Stimulated activated CD4-positive, alpha-beta T cell treated with anti-CD3 and anti-CD28 coated beads, Interleukin-1b, Interleukin-23, amount 100 ng/mL, for 1 hour (primary cell): ENCODE results near the gene SCGB2A2.

Source experiments
- DNase-seq, 2 donors: peaks; one replicate each; pipeline ENCODE4 v3.0.0-alpha.2; 2020; ENCODE audit warnings: low read depth in 2 of 2

Gene SCGB2A2

DNA sequence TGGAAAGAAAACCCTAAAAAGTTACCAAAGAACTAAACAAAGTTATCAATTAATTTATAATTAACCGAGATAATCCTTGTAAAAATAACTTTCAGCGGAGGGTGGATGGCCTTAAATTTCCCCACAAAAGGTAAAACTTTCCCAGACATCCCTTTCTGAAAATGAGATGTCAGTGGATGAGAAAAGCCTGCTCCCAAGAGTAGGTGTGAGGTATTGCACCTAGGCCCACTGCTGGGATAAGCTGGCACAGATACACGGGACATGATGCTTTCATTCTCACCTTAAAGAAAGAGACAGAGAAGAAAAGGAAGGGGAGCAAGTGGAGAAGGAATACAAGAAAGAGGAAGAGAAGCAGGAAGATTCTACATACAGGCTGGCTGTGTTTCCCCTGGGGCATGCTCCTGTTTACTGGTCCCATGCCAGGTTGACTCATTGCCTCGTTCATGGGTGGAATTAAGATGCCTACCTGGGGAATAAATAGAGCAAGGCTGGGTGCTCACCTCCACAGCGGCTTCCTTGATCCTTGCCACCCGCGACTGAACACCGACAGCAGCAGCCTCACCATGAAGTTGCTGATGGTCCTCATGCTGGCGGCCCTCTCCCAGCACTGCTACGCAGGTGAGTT lies at the start of gene SCGB2A2:
Gene SCGB2A2 (plus strand): TSS at position 505 of the 625 bp plus-strand sequence. CDS start 59 bp downstream, at position 564.
- no peak for DNase-seq

DNA sequence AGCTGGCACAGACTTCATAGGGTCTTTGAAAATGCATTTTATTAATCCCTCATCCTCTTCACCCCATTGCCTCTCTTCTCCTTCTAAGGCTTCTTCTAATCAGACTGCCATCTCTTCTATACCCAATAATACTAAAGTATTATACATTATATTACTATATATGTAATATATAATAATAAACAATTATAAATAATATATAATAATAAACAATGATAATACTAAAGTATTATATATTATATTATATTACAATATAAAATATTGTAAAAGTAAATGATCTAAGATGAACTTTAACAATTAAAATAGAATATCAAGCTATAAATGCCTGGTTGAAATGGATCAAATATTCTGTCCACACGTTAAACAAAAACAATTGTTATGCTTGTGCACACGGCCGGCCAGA lies 48.5 kb upstream of the SCGB2A2 start:
- DNase-seq, result no peak

DNA sequence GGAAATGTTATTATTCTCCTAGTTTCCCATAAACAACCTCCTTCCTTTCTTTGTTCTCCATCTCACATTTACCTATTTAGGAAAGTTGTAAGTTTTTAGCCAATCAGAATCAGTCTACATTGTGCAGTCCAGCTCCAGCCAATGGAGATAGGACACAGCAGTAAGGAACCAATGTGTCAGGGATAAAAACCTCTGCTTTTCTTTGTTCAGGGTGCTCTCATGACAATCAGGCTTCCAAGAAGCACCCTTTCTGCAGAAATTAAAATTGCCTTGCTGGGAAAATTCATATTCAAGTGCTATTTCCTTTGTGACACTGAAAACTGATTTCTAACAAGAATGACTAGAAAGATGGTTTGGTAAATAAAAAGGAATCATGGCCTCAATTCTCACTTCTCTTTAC lies 46.9 kb upstream of the SCGB2A2 start:
- DNase-seq, result no peak

DNA sequence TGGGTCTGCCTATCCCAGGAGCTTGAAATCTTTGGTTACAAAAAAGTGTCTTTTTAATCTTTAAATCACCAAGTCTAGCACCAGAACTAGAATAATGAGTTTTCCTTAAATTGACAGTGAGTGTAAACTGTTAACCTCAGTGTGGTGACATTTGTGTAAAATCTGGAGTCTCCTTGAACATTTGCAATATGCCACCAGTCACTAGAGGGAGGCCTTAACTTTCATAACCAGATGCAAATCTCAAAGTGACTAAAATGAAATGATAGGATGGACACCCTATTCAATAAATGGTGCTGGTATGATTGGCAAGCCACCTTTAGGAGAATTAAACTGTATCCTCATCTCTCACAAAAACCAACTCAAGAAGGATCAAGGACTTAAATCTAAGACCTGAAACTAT lies 36.2 kb upstream of the SCGB2A2 start:
- DNase-seq, result no peak

DNA sequence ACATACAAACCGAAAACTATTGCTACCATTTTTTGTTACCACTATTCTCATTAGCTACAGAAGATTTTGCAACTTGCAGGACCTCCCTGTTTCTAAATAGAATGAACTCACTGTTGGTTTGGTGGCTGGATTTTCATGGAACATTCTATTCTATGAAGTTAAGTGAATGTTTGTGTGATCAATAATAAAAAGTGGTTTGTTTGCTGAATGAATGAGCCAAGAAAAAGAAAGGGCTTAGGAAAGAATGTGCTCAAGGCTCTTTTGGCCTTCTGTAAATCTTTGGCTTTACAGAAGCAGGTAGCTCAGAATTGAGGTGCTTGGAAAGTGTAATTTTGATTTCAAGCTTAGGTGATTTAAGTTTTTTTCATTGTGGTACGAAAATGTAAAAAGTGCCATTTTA lies 33.8 kb upstream of the SCGB2A2 start:
- DNase-seq, result no peak

DNA sequence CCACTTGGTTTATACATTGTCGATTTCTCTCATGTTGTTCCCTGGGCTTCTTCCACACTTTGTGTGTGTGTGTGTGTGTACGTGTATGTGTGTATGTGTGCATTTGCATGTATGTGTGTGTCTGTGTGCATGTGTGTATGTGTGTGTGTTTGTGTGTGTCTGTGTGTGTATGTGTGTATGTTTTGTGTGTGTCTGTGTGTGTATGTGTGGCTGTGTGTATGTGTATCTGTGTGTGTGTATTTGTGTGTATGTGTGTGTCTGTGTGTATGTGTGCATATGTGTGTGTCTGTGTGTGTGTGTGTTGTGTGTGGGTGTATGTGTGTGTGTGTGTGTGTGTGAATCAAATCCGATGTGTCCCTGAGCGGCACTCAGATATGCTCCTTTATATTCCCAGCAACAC lies 32.5 kb upstream of the SCGB2A2 start:
- DNase-seq, result no peak

DNA sequence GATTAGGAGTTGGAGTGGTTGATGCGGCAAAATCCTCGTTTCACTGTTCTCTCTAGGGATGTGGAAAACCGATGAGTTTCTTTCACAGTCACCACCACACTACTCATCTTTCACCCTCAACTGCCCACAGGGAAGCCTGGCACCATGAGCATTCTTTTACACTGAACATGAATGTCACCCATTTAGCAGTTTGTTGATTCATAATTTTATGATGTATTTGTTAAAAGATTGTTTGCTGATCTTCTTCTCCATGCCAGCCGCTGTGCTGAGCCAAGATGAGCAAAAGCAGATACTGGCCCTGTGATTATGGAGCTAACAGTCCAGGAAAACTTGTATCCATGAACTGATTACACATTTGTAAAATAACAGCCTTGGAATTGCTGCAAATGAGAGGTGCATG lies 31.8 kb upstream of the SCGB2A2 start:
- DNase-seq, result no peak

DNA sequence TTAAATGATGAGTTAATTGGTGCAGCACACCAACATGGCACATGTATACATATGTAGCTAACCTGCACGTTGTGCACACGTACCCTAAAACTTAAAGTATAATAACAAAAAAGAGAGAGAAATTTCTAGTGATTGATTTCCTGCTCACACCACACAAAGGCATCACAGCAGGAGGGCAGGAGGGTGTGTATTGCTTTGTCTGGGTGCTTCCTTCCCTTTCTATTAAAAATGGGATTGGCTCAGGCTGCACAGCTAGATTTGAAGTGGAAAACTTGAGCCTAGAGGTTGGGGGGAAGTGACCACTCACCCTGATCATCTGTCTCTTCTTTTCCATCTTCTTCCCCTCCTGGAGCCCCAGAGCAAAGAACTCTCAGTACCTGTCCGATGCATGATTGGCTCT lies 28.9 kb upstream of the SCGB2A2 start:
- no peak for DNase-seq

DNA sequence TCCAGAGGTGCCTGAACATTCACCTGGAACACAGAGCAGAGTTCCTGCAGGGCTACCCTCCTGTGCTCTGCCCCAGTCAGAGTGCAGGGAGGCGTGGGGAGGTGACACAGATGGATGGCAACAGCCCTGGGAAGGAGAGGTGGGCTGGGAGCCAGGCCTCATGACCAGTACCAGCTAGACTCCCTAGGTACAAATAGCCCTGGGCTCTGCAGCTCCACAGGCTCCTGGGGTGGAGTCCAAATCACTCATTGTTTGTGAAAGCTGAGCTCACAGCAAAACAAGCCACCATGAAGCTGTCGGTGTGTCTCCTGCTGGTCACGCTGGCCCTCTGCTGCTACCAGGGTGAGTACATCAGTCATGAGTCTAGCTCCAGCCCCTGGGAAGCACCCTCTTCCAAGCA lies 27.9 kb upstream of the SCGB2A2 start, which contains the start of gene SCGB1D2:
Gene SCGB1D2 (plus strand): TSS at position 219 of the 400 bp plus-strand sequence. CDS start 69 bp downstream, at position 288.
- DNase-seq, result no peak

DNA sequence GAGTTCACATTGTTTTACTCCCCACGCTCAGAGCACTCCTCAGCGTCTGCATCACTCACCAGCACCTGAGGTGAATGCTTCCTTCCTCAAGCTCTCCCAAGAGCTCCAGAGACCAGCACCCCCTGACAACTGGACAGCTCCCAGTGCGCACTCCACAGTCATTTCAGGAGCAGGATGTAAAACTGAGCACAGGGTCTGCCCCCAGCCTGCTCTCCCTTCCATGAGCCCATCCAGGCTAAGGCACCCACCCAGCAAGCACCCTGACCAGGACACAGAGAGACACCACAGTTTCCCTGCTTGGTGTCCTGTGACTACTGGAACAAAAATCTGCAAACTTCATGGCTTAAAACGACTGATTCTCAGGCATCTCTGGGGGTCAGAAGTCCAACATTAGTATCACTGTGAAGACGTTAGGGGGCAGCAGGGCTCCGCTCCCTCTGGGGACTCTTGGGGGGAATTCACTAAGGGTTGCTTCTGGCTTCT lies 24.6 kb upstream of the SCGB2A2 start:
- DNase-seq, result no peak

DNA sequence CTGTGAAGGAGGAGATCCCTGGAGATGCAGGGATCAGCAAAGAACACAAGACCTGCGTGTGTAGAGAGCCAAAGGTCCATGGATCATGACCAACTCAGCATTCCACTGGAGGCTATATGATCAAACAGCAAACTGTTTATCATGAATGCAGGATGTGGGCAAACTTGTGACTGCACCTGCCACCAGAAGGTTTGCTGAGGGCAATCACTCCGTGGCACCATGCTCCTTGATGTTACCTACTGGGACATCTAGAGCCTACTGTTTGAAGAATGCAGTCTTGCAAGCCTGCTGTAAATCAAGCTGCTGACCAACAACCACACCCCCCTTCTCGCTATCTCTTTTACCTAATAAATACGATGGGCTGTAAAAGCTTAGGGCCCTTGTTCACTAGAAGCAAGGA lies 18.3 kb upstream of the SCGB2A2 start:
- DNase-seq, result no peak

DNA sequence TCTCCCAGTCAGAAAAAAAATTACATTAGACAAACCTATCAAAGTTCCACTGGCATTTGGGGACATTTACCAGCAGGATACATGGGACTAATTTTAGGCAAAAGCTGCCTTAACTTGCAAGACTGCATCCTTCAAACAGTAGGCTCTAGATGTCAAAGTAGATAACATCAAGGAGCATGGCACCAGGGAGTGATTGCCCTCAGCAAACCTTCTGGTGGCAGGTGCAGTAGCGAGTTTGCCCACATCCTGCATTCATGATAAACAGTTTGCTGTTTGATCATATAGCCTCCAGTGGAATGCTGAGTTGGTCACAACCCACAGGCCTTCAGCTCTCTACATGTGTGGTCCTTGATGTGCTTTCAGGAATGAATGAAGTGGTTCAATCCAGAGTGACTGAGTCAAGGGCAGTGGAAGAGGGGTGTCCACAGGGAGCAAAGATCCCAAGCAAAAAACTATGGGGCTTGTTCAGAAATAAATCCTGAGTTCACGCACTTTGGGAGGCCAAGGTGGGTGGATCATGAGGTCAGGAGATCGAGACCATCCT lies 15.9 kb upstream of the SCGB2A2 start:
- no peak for DNase-seq

DNA sequence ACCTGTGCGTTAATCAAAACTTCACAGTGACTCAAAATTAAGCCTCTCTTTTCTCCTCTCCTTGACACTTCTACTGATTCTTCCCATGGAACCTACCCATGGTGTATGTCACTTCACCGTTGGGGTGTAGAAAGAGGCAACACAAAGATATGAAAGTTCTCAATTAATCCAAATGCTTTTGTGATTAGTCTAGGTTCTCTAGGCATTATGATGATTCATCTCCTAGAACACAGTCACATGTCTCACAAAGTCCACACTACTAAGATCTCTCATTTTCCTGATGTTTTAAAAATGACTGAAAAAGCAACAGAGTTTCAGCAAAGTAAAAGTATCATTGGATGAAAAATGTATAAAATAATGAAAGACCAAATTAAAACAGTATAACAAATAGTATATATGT lies 13.7 kb upstream of the SCGB2A2 start:
- no peak for DNase-seq

DNA sequence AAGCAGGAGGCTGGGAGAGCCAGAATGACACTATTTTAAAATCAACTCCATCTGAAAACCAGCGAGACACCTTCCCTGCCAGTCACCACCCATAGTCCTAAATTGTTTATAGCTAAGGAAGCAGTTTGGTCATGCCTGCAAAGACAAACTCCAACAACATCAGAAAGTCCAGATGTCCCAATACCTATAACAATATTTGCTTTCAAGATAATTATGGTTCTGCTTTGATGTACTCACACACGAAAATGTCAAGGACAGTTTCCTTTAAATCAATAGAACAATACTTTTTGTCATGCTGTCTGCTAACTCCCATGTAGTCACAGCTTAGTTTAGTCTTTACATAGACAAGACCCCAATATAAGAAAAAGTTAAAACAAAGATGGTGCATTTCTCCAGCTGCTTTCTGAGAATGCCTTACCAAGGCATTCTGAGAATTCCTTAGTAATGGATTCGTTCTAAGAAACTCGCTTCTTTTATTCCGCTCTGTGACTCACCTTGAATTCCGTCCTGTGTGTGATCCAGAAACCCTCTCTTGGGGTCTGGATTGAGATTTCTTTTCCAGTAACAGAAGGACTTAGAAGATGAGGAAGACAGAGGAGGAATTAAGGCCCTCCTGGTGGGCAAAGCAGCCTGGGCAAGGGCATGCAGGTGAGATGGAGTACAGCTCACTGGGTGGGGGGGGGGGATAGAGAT lies 9.6 kb upstream of the SCGB2A2 start:
- DNase-seq, result no peak

DNA sequence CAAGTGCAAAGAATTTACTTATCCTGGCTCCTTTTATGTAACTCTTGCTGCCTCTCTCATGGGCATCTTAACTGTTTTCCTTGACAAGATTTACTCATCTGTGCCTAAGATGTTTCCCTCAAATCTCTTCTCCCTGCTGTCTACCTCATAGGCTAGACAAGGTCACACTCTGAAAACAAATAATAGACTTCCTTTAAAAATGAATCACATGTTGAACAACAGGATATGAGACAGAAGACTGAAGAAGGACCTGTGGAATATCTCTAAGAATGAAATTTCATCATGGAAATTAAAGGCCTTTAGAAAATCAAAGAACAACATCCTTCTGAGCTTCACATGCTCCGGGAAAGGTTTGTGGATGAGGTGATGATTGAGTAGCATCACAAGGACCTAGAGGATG lies 6.0 kb upstream of the SCGB2A2 start:
- DNase-seq, result no peak

DNA sequence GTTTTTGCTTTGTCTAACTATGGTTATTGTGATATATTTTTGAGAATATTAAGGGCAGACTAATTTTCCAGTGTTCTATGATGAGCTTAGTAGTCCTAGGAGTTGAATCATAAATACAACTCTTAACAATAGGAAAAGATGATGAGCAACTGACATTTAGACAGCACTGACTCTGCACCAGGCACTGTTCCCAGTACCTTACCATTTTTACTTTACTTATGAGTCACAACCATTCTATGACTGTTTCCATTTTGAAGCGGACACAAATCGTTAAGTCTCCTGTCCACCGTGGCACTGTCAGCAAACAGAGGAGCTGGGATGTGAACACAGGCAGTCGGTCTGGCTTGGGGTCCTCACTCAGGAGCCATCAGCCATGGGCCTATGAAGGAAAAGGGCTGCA lies 3.4 kb upstream of the SCGB2A2 start:
- DNase-seq, result no peak

DNA sequence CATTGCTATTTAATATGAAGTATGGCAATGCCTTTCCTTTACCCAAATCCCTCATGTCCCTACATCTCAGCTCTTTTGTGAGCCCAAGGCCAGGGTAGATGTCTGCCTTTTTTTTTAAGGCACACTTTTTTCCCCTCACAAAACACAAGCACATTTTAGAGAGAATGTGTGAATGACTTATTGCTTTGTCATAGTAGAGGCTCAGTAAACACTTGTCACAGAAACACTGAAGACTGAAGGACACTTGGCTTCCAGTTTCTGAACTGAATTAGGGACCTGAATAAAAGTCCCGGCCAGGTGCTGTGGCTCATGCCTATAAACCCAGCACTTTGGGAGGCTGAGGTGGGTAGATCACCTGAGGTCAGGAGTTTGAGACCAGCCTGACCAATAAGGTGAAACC lies 2.9 kb upstream of the SCGB2A2 start:
- no peak for DNase-seq

DNA sequence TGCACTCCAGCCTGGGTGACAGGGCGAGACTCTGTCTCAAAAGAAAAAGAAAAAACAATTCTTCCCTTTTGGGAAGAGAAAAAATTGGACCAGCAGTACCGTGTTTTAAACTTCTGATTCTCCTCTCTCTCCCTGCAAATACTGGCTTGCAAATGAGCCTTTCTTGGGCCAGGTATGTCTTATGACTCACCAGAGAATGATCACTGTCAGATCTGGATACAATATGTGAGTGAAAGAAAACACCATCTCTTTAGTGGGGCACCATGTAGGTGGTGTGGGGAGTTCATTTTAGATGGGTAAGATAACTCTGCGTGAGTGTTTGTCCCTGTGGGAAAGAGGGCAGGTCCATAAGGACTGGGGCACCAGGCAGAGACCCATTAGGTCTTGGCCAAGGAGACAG lies 2.4 kb upstream of the SCGB2A2 start:
- no peak for DNase-seq

DNA sequence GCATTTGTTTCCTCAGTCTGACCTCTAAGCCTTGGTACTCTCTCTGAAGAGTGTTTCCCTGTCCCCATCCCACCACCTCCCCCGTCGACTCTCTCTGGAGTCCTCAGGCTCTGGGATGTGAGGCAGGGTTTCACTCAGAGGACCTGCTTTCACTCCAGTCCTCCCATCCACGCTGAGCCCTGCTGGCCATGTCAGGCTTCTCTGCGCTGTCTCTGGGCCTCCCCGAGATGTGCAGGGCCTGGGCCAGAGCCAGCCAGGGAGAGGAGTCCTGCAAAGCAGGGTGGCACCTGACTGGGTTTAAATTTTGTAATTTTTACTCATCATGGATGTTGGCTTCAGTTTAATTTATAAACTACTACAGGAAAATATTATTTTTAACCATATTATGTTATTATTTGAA lies 3.3 kb downstream of the SCGB2A2 start:
- DNase-seq, result no peak

DNA sequence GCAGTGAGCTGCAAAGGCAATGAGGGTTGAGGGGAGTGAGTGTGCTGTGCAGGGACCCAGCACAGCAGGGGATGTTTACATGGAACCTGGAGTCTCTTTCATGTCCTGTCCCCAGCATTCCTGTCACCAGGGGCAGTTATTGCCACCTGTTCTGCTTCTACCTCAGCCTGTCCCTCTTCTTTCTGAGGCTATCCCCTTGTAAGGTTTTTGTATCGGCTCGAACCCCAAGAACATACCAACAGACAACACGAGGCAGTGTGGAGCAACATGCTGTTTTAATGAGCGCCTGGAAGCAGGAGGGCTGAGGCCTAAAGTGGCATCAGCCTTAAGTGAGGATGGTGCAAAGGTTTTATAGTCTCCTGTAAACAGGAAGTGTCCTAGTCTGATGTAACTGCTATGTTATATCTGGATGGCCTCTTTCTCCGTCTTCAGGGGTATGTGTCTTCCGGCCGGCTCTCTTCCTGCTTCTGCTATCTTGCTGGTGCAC lies 3.9 kb downstream of the SCGB2A2 start:
- DNase-seq, result no peak

DNA sequence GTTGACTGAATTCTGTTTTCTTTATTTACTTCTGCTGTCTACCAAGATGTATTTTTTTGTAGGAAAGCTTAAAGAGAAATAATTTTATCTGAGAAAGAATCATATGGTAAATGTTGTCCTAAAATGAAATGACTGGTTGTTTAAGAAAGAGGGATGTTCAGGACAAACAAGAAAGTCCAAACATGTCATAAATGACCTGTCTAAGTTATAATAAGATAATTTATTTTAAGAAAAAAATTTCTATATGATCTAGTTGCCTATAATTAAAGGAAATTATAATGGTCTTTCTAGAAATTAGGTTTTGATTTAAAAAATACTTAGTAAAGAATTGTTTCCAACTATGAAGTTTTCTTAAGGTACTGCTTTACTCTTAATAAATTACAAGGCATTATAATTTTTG lies 10.5 kb downstream of the SCGB2A2 start:
- DNase-seq, result no peak

DNA sequence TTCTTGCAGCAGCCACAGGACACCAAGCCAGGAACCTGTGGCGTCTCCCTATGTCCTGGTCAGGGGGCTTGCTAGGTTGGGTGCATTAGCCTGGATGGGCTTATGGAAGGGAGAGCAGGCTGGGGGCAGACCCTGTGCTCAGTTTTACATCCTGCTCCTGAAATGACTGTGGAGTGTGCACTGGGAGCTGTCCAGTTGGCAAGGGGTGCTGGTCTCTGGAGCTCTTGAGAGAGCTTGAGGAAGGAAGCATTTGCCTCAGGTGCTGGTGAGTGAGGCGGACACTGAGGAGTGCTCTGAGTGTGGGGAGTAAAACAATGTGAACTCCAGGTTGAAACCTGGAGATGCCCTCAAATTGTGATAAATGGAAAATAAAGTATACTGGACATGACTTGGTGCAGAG lies 25.5 kb downstream of the SCGB2A2 start:
- no peak for DNase-seq

DNA sequence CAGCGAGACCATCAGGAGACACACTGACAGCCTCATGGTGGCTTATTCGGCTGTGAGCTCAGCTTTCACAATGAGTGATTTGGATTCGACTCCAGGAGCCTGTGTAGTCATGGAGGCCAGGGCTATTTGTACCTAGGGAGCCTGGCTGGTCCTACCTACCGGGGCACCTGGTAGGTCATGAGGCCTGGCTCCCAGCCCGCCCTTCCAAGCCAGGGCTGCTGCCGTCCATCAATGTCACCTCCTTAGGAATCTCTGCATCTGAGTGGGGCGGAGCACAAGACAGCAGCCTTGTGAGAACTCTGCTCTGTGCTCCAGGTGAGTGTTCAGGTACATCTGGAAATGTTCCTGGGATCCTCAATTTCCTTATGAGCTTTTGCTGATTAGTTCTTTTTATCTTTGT lies 29.0 kb downstream of the SCGB2A2 start, which contains the start of gene SCGB1D4:
Gene SCGB1D4 (minus strand): TSS at position 101 of the 400 bp plus-strand sequence. CDS start 65 bp downstream, at position 36.
- DNase-seq, result no peak
